GM21786 (cell line): ENCODE results near the gene PLEKHM3.
"Not testable (repeated sequence)": the region's sequence is repeated elsewhere in the genome, so short reads cannot be mapped to it uniquely, and the experiment has no call there.

Source experiments
- ATAC-seq: cut with Tn5 transposase; IDR thresholded peaks from one replicate; pipeline ENCODE4 v1.9.1; 2021; ENCODE audit not compliant: unreplicated experiment

Gene PLEKHM3

GRCh38 chr2:207951734-207952470, 73.4 kb downstream of the PLEKHM3 start:
- ATAC-seq = peak; percentile 53

- no peak for ATAC-seq
Observed at GRCh38 chr2:207950761-207951114, 74.6 kb downstream of the PLEKHM3 start.

- no peak for ATAC-seq
Observed at GRCh38 chr2:207950063-207950760, 75.1 kb downstream of the PLEKHM3 start.

- ATAC-seq = not testable (repeated sequence)
Observed at GRCh38 chr2:207949245-207949644, 76.1 kb downstream of the PLEKHM3 start.

- ATAC-seq = no peak
Observed at GRCh38 chr2:207944979-207945600, 80.2 kb downstream of the PLEKHM3 start.

GRCh38 chr2:207944334-207944733, 81.0 kb downstream of the PLEKHM3 start:
- ATAC-seq = no peak

- ATAC-seq = no peak
Observed at GRCh38 chr2:207939342-207940108, 85.8 kb downstream of the PLEKHM3 start.

- ATAC-seq = no peak
Observed at GRCh38 chr2:207938886-207939285, 86.4 kb downstream of the PLEKHM3 start.

GRCh38 chr2:207938415-207938814, 86.9 kb downstream of the PLEKHM3 start:
- ATAC-seq = no peak

- ATAC-seq = no peak
Observed at GRCh38 chr2:207937823-207938222, 87.5 kb downstream of the PLEKHM3 start.

- no peak for ATAC-seq
Observed at GRCh38 chr2:207937253-207937652, 88.1 kb downstream of the PLEKHM3 start.

- no peak for ATAC-seq
Observed at GRCh38 chr2:207936380-207936779, 88.9 kb downstream of the PLEKHM3 start.

- ATAC-seq = no peak
Observed at GRCh38 chr2:207935991-207936370, 89.3 kb downstream of the PLEKHM3 start.

GRCh38 chr2:207935121-207935990, 90.0 kb downstream of the PLEKHM3 start:
- ATAC-seq = peak; percentile 70

- no peak for ATAC-seq
Observed at GRCh38 chr2:207934720-207935119, 90.6 kb downstream of the PLEKHM3 start.

- ATAC-seq = no peak
Observed at GRCh38 chr2:207933396-207934065, 91.8 kb downstream of the PLEKHM3 start.

- no peak for ATAC-seq
Observed at GRCh38 chr2:207932106-207932505, 93.2 kb downstream of the PLEKHM3 start.

- no peak for ATAC-seq
Observed at GRCh38 chr2:207930747-207931146, 94.6 kb downstream of the PLEKHM3 start.

GRCh38 chr2:207929923-207930322, 95.4 kb downstream of the PLEKHM3 start:
- no peak for ATAC-seq

- ATAC-seq = no peak
Observed at GRCh38 chr2:207928079-207928478, 97.2 kb downstream of the PLEKHM3 start.
